Type B pancreatic cell (in vitro differentiated cells): ENCODE data around the gene IRS1. TPM values are rescaled to one million over a fixed set of nuclear protein-coding genes. Genes with fewer than 3 reads are reported as not detected.

Experiments used
- DNase-seq: peaks from one replicate; pipeline ENCODE4 v3.0.0; 2021; ENCODE audit warnings: mixed read lengths; ENCODE audit not compliant: unreplicated experiment; ENCODE audit errors: extremely low spot score
- H3K27ac Mint-ChIP-seq: 2 replicates; pipeline ENCODE4 v1.8.0; 2021; ENCODE audit warnings: mild to moderate bottlenecking, mixed read lengths
- H3K27me3 Mint-ChIP-seq: 2 replicates; pipeline ENCODE4 v1.8.0; 2021; ENCODE audit warnings: mixed read lengths
- H3K36me3 Mint-ChIP-seq: 2 replicates; pipeline ENCODE4 v1.8.0; 2021; ENCODE audit warnings: mixed read lengths
- H3K4me1 Mint-ChIP-seq: one replicate; pipeline ENCODE4 v1.8.0; 2021; ENCODE audit warnings: mixed read lengths; ENCODE audit not compliant: unreplicated experiment
- H3K4me3 Mint-ChIP-seq: 2 replicates; pipeline ENCODE4 v1.8.0; 2021; ENCODE audit warnings: mild to moderate bottlenecking, mixed read lengths
- H3K9me3 Mint-ChIP-seq: 2 replicates; pipeline ENCODE4 v1.8.0; 2021; ENCODE audit warnings: mixed read lengths
- total RNA-seq: library from RNA; stranded (reverse); gene quantifications from 2 replicates; pipeline ENCODE4 v1.2.1, GENCODE V29; 2021; ENCODE audit warnings: low replicate concordance
- TF ChIP-seq, protein P1 (sequence below): fragments of 200-600 bp; sonication (generic); conservative IDR thresholded peaks from 2 replicates; pipeline ENCODE4 v1.5.0; 2021; ENCODE audit warnings: antibody characterized with exemption, mild to moderate bottlenecking

IRS1 gene
- total RNA-seq, 1 donor from 2014 or later: 25.9 TPM

DNA sequence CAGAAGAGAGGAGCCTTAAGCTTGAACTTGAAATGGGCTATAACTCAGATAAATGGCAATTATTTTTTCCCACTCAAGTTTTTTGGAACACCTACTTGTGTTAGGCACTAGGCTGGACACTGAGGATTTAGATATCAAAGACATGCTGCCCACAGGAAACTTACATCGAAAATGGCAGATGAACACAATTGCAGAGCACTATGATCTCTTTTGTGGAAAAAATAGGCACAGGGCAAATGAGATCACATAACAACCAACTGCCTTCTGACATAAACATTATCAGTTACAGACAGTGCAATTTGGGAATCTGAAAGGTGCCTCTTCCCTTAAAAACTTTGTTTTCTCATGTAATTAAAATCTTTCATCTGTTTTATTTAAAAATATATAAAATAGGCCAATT lies 3.8 kb upstream of the IRS1 start:
- Mint-ChIP-seq H3K4me1 (peaks cover 21% of the 10 kb centered on the region), H3K4me3 (no peak overlapping the region), H3K9me3 (no peaks in the 10 kb centered on the region), H3K36me3 (no peaks in the 10 kb centered on the region), H3K27me3 (peaks cover 9% of the 10 kb centered on the region), H3K27ac (no peak overlapping the region)
- TF ChIP-seq, protein P1, sequence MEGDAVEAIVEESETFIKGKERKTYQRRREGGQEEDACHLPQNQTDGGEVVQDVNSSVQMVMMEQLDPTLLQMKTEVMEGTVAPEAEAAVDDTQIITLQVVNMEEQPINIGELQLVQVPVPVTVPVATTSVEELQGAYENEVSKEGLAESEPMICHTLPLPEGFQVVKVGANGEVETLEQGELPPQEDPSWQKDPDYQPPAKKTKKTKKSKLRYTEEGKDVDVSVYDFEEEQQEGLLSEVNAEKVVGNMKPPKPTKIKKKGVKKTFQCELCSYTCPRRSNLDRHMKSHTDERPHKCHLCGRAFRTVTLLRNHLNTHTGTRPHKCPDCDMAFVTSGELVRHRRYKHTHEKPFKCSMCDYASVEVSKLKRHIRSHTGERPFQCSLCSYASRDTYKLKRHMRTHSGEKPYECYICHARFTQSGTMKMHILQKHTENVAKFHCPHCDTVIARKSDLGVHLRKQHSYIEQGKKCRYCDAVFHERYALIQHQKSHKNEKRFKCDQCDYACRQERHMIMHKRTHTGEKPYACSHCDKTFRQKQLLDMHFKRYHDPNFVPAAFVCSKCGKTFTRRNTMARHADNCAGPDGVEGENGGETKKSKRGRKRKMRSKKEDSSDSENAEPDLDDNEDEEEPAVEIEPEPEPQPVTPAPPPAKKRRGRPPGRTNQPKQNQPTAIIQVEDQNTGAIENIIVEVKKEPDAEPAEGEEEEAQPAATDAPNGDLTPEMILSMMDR: no peak
- DNase-seq: no peak

DNA sequence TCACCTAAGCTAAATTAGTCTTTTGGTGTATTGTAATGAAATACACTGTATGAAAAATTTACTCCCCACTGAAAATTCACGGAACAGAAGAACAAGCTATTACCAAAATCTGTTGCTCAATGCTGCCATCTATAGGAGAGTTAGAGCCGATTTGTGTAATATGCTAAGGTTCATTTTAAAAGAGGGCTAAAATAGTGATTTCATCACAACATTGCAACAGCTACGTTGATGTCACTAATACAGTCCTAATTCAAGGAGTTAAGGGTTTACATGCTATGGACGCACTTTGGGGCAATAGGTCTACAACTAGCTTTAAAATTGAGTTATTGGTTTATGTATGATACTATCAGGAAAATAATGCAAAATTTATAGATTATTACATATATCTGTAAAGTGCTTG lies 3.0 kb upstream of the IRS1 start:
- Mint-ChIP-seq H3K4me1 (peaks cover 21% of the 10 kb centered on the region), H3K27me3 (peaks cover 8% of the 10 kb centered on the region), H3K4me3 (peak overlapping the region; percentile 15), H3K27ac (no peak overlapping the region), H3K9me3 (no peaks in the 10 kb centered on the region), H3K36me3 (peaks cover 4% of the 10 kb centered on the region)
- TF ChIP-seq, protein P1: peak; percentile 91
- no peak for DNase-seq

DNA sequence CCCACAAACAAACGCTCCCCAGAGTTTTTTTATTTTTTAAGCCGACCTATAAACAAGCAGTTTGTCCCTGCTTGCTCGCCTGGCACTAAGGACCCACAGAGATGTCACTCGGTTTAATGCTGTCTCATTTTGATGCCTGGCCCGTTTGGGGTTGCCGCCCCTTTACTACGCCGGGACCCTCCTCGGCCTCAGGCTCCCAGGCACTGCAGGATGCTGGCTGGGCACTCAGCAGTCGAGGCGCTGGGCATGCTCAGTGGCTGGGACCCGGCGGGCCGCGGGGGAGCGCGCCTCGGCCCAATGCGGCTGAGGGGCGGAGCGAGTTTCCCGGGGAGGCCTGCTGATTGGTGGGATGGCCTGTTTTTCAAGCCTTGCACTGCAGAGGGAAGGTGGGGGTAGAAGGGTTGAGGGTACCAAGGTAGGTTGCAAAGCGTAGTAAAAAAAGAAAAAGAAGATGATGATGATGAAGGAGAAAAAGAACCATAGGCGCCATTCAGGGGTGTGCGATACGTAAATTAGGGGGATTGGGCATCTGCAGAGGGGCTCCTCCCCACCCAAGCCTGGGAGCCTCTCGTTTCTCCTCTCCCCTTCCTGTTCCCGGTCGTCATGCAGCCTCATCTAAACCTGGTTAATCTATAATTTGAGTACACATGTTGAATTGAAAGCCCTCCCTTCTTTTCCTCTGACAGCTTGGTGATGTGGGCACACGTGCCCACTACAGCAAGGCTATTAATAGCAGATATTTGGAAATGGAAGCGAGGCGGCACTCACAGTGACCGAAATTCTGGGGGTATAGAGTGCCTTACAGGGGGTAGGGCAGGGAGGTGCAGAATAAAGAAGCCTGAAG lies 1.5 kb upstream of the IRS1 start:
- peaks cover 13% of the 10 kb centered on the region for H3K36me3 Mint-ChIP-seq
- DNase-seq: peak; percentile 79
- peaks cover 21% of the 10 kb centered on the region for H3K4me1 Mint-ChIP-seq
- H3K9me3 Mint-ChIP-seq: no peaks in the 10 kb centered on the region
- peak overlapping the region; percentile 78 for H3K27ac Mint-ChIP-seq
- peak overlapping the region; percentile 93 for H3K4me3 Mint-ChIP-seq
- TF ChIP-seq, protein P1: peak; percentile 25
- peaks cover 6% of the 10 kb centered on the region for H3K27me3 Mint-ChIP-seq

DNA sequence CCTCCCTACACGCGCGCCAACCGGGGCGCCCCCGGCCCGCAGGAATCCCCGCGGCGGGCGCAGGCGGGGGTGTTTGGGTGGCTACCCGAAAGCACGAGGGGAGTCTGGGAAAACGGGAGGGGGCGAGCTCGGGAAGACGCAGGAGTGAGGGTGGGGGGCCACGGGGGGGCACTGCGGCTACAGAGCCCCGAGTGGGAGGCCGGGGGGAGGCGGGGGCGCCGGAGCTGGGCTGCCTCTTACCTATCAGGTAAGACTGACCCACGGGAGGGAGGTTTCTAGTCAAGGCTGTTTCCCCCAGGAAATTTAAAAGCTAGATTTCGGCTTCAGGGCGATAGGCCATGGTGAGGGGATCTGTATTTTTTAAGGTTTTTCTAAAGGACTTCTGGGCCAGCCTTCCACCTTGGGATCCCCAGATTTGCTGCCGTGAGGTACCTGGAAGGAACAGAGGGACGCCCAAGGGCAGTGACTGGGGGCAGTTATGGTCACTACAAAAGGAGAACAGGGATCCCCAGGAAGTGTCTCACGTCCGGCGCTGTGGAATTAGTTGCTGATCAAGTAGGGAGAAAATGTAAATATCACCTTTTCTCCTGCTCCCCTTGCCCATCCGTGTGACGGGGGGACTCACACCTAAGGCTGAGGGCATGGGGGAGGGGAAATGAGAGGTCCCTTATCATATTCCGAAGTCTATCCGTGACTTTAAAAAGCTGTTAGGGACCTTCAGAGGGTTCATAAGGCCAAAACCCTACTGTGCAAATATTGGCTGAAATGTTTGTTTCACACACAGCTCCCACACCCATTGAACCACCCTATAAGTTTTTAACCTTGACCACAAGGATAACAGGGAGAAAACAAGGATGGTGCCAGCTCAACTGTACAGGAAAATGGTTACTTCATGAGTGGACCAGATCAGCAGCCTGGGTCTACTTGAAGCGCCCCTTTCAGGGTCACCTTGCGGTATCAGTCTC lies 638 bp upstream of the IRS1 start:
- no peaks in the 10 kb centered on the region for H3K9me3 Mint-ChIP-seq
- H3K4me1 Mint-ChIP-seq: peaks cover 21% of the 10 kb centered on the region
- peak overlapping the region; percentile 78 for H3K27ac Mint-ChIP-seq
- TF ChIP-seq, protein P1: peak; percentile 8
- peaks cover 16% of the 10 kb centered on the region for H3K36me3 Mint-ChIP-seq
- peaks cover 6% of the 10 kb centered on the region for H3K27me3 Mint-ChIP-seq
- DNase-seq: no peak
- peak overlapping the region; percentile 93 for H3K4me3 Mint-ChIP-seq

DNA sequence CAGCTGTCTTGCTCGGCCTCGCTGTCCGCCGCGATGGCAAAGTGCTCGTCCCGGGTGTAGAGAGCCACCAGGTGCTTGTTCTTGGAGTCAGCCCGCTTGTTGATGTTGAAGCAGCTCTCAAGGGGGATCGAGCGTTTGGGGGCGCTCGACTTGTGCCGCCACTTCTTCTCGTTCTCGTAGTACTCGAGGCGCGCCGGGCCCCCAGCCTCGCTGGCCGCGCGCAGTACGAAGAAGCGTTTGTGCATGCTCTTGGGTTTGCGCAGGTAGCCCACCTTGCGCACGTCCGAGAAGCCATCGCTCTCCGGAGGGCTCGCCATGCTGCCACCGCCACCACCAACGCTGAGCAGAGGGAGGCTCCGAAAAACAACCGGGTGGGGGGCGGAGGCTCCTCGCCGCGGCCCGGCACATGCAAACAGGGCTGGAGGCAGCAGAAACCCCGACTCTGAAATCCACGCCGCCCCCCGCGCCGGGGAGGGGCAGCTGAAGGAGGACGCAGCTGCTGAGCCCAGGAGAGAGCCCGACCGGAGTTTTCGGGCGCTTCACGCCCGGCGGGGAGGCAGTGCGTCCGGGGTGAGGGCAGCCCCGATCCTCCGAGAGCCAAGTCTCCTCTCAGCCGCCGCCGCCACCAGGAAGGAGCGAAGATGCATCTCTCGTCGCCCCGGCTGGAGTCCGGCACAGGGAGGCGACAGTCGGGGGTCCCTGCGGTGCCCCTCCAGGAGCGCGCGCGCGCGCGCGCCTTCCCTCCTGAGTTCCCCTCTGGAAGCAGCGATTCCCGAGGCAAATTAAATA lies 1.0 kb downstream of the IRS1 start:
- Mint-ChIP-seq H3K36me3 (peaks cover 23% of the 10 kb centered on the region), H3K4me3 (peak overlapping the region; percentile 88), H3K27ac (peak overlapping the region; percentile 61), H3K4me1 (peaks cover 33% of the 10 kb centered on the region), H3K9me3 (no peaks in the 10 kb centered on the region), H3K27me3 (peaks cover 6% of the 10 kb centered on the region)
- DNase-seq: peak; percentile 74
- TF ChIP-seq, protein P1: no peak
